ENCODE data around the gene PI4KB.

Gene PI4KB

GRCh38 chr1:151311011-151311410 is 16.2 kb downstream of the PI4KB start:
- no peak for DNase-seq

DNA sequence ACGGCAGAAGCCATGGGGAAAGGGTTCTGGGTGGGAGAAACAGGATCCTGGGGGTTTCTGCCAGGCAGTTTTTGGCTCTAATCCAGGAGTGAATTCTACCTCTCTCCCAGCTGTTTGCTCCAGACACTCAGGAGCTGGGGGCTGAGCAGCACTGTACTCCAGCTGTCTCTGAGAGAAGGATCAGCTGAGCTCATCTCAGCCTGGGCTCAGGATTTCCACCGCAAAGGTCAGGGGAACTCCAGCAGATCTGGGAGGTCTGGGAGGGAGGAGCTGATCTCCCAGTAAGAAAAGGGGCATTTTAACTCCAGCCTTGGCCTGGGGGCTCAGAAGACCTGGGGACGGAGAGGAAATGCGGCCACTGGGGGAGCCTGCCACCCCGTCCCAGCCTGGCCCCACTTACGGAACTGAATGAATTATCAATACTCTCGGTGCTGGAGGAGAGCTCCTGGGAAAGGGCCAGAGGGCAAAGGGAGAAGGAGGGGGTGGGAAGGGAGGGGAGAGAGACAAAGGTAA is 17.3 kb downstream of the PI4KB start:
- DNase-seq = no peak

DNA sequence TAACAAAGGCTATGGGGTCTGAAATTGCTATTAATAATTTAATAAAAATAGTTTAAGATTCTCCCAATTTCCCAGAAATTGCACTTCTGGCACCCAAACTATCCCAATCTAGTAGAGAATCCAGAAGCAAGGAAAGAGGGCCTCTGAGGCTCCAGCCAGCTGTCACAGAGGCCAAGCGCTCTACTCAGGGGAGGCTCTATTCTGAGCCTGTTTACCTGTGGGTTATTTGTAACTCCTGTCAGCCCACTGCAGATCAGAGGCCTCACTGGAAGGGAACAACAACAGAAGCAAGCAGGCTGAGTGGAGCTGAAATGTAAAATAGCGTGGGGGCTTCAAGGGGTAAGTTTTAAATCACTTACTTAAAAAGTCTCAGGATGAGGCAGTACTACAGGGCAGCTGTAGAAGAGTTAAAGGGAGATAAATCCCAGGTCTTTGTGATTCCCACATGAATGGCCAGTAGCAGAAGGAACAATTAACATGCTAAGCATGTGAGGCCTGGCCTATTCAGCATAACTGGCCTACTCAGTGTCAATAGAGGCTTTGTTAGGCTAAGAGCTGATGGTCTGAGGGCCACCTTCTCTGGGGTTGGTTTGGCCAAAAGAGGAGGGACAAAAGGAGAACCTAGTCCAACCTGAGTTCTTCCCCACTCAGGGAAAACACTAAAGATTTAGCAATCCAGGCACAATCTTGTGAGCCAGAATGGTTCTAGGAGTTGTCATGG is 32.3 kb downstream of the PI4KB start:
- DNase-seq = no peak

DNA sequence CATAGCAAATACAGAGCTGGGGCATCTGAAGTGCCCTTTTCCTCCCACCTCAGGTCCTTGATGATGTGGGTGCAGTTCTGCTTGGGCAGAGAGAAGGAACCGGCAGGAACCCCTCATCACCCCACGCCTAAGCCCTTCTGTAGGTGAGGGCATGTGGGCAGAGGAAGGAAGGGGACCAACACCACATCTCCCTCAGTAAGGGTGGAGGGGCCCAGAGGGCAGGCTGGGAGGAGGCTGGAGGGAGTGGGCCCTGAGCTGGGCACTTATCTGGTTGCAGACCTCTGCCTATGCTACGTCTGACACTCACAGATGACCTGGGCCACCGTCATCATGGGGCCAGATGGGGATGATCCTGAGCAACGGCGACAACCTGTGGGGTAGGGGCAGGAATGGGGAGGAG is 34.1 kb downstream of the PI4KB start:
- no peak for DNase-seq

DNA sequence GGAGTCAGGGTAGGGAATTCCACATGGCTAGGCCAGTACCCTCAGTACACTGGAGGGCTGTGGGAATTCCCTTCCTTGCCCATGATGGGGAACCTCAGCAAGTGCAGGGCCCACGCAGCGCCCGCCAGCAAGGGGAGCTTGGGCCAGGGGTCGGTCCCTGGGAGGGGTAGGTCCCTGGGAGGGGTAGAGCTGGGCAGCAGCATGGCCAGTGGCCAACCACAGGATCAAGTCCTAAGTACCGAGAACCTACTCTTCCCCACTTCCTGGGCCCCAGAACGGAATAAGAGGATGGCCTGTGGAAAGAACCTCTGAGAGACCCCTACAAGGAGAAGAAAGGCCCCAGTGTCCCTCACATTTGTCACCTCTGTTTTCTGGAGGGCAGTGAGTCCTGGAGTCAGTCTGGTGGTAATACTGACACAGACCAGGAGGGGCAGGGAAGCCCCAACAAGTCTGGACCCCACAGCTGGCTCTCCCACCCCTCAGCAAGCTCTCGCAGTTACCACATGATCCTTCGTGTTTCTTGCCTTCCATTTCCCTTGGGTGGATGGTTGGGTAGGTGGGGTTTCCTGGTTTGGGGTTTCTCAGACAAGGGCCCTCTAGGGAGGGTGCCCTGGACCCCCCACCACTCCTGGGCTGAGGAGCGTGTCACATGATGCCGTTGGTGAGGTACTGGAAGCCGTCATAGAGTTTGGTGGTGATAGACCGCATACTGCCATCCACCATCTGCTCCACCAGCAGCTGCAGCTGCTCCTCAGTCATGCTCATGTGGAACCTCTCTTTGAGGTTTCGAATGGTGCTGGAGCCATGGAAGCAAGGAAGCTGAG is 34.8 kb downstream of the PI4KB start:
- DNase-seq = no peak

DNA sequence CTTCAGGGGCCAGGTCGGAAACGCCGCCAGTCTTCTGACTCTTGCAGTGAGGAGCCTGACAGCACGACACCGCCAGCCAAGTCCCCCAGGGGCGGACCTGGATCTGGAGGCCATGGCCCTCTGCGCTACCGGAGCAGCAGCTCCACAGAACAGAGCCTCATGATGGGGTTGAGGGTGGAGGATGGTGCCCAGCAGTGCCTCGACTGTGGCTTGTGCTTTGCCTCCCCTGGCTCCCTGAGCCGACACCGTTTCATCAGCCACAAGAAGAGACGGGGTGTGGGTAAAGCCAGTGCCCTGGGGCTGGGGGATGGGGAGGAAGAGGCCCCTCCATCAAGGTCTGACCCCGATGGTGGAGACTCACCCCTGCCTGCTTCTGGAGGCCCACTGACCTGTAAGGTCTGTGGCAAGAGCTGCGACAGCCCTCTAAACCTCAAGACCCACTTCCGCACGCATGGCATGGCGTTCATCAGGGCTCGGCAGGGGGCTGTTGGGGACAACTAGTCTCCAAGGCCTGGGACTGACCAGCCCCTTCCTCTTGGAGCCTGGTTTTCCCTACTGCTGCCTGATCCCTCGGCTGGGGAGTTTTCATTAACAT is 36.4 kb downstream of the PI4KB start:
- DNase-seq = no peak

GRCh38 chr1:151289991-151290708 is 37.1 kb downstream of the PI4KB start:
- no peak for DNase-seq

DNA sequence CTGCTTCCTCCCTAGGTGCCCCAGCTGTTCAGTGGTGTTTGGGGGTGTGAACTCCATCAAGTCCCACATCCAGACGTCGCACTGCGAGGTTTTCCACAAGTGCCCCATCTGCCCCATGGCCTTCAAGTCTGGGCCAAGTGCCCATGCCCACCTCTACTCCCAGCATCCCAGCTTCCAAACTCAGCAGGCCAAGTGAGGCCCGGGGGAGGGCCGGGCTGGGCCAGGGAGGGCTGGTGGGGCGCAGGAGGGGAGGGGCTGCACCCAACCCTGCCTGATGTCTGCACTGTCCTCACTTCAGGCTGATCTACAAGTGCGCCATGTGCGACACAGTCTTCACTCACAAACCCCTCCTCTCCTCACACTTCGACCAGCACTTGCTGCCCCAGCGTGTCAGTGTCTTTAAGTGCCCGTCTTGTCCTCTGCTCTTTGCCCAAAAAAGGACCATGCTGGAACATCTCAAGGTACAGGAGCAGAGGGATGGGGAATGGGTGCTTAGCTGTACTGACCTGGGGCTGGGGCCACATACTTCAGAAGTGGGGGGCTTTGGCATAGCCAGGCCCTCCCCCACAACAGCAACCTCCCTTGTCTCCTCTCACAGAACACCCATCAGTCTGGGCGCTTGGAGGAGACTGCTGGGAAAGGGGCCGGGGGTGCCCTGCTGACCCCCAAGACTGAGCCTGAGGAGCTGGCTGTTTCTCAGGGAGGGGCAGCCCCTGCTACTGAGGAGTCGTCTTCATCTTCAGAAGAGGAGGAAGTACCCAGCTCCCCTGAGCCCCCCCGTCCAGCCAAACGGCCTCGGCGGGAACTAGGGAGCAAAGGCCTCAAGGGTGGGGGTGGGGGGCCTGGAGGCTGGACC is 37.9 kb downstream of the PI4KB start:
- DNase-seq = no peak

DNA sequence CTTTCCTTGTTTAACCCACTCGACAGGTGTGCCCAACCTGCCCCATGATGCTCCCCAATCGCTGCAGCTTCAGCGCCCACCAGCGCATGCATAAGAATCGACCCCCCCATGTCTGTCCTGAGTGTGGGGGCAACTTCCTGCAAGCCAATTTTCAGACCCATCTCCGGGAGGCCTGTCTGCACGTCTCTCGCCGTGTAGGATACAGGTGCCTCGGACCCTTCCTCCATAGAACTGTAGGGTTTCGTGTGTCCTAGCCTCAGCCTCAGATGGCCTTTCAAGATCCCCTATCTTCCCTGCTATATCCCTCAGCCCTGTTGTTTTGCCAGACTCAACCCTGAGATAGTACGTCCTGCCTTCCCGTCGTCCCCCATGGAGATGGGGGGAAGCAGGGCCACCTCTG is 38.7 kb downstream of the PI4KB start:
- no peak for DNase-seq

GRCh38 chr1:151287767-151288500 is 39.3 kb downstream of the PI4KB start:
- no peak for DNase-seq

DNA sequence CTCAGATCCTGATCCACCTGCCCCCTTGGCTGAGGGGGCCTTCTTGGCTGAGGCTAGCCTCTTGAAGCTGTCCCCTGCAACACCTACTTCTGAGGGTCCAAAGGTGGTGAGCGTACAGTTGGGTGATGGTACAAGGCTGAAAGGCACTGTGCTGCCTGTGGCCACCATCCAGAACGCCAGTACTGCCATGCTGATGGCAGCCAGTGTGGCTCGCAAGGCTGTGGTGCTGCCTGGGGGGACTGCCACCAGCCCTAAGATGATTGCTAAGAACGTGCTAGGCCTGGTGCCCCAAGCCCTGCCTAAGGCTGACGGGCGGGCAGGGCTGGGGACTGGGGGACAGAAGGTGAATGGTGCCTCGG is 39.9 kb downstream of the PI4KB start:
- DNase-seq = no peak

GRCh38 chr1:151286619-151287340 is 40.4 kb downstream of the PI4KB start:
- DNase-seq = no peak

GRCh38 chr1:151284013-151284577 is 43.1 kb downstream of the PI4KB start:
- DNase-seq = no peak

DNA sequence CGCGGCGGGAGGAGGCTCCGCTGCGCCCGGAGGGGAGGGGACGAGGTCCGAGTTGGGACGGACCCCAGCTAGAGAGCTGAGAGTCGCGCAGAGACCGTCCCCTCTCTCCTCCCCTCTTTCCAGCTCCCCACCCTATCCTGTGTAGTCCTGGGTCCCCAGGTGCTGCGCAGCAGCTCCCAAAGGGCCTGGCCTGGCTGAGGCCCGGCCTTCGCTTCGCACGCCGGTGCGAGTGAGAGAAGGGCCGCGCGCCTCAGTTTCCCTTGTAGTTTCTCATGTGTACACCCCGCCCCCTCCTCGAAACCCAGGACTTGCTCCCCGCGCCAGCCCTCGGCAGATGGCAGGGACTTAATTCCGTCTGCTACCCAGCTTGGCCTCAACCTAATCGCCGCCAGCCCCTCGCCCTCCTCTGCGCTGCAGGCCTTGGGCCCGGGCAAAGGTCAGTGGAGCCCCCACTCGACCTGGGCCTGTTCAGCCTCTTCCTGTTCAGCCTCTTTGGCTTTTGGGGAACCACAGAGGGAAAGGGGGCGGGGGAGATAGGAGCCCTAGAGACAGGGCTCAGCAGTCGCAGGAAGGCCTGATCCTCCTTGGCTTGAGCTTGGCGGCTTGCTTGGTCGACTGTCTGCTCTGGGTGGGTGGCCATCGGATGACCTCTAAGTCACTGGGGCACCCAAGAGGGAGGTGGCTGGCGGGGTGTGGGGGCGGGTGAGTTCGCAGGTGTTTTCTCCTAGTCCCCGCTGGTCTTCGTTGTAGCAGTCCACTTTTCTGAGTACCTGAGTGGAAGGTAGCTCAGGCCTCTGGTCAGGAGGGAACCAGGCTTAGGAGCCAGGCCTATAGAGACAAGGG is 44.1 kb downstream of the PI4KB start:
- peak; percentile 44 for DNase-seq

GRCh38 chr1:151281969-151282882 is 45.0 kb downstream of the PI4KB start, which contains the start of gene ZNF687:
Gene ZNF687 (plus strand): TSS chr1:151282299. CDS start chr1:151286292, 3,993 bp downstream.
- DNase-seq = peak; percentile 99

- DNase-seq = peak; percentile 99
These were observed 45.8 kb downstream of the PI4KB start for GRCh38 chr1:151281225-151281968.

DNA sequence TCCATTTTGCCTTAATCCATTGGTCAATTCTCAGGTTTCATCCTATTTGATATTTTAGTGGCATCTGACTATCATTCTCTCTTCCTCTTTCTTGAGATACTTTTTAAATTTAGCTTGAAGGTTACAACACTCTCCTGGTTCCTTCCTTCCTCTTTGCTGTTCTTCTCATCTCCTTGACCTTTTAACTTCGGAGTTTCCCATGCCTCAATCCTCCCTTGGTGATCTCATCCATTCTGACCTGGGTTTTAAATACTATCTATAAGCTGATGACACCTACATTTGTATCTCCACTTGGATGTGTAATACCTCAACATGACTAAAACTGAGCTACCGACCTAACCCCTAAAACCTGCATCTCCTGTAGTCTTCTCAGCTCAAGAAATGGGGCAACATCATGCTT is 50.0 kb downstream of the PI4KB start:
- no peak for DNase-seq
